CD14-positive monocyte (primary cell): Measurements from ENCODE around the gene TRIM61. TPM values are rescaled to one million over a fixed set of nuclear protein-coding genes. Genes with fewer than 3 reads are reported as not detected.

Experiments used
- DNase-seq, 3 donors: peaks; one replicate each; pipeline ENCODE4 v3.0.0-alpha.2; 2011 to 2022
- H2AFZ ChIP-seq: 2 replicates; pipeline ENCODE4 v1.6.0; 2012; ENCODE audit warnings: mild to moderate bottlenecking, low read depth, low read length, inconsistent platforms; ENCODE audit not compliant: insufficient read depth, poor library complexity, severe bottlenecking
- H3K27ac ChIP-seq, 2 donors: 1 replicate in 1 of 2; 2 replicates in 1 of 2; pipeline ENCODE4 v1.5.1; 2012 to 2013; ENCODE audit warnings: low read length in 2 of 2, control low read depth in 1 of 2, inconsistent platforms in 1 of 2, low read depth in 1 of 2, mild to moderate bottlenecking in 1 of 2
- H3K27me3 ChIP-seq, 2 donors: one replicate each; pipeline versions ENCODE4 v1.6.0 to v1.6.1; 2011 to 2013; ENCODE audit warnings: low read length in 2 of 2; ENCODE audit not compliant: control insufficient read depth in 2 of 2, insufficient read depth in 2 of 2
- H3K36me3 ChIP-seq, 2 donors: replicated peaks in 1 of 2; 1 replicate in 1 of 2; 2 replicates in 1 of 2; pipeline versions ENCODE4 v1.5.1 to v1.6.1; 2012 to 2013; ENCODE audit warnings: low read length in 2 of 2, control low read depth in 1 of 2, inconsistent platforms in 1 of 2, mild to moderate bottlenecking in 1 of 2; ENCODE audit not compliant: insufficient read depth in 2 of 2, control insufficient read depth in 1 of 2
- H3K4me1 ChIP-seq, 2 donors: 1 replicate in 1 of 2; 2 replicates in 1 of 2; pipeline versions ENCODE4 v1.5.1 to v1.6.1; 2012 to 2013; ENCODE audit warnings: low read length in 2 of 2, control low read depth in 1 of 2, inconsistent platforms in 1 of 2, mild to moderate bottlenecking in 1 of 2, moderate library complexity in 1 of 2; ENCODE audit not compliant: insufficient read depth in 2 of 2, control insufficient read depth in 1 of 2
- H3K4me2 ChIP-seq: replicated peaks from 2 replicates; pipeline ENCODE3; 2012; ENCODE audit warnings: low read length, moderate library complexity, mild to moderate bottlenecking; ENCODE audit not compliant: poor library complexity, severe bottlenecking; ENCODE audit errors: extremely low read depth
- H3K4me3 ChIP-seq, 3 experiments: fragments of 200-600 bp in 1 of 3; sonication (generic) in 1 of 3; replicated peaks in 1 of 3; 1 replicate in 2 of 3; 2 replicates in 1 of 3; pipeline ENCODE4 v1.5.1; 2011 to 2013; ENCODE audit warnings: low read length in 3 of 3, mild to moderate bottlenecking in 3 of 3, control low read depth in 2 of 3, low read depth in 2 of 3, inconsistent platforms in 1 of 3, moderate library complexity in 1 of 3
- H3K79me2 ChIP-seq: 2 replicates; pipeline ENCODE4 v1.6.0; 2012; ENCODE audit warnings: mild to moderate bottlenecking, control low read depth, inconsistent platforms, low read length, moderate library complexity; ENCODE audit not compliant: insufficient read depth
- H3K9ac ChIP-seq: 2 replicates; pipeline ENCODE4 v1.6.0; 2017; ENCODE audit warnings: low read length, mild to moderate bottlenecking; ENCODE audit not compliant: insufficient read depth, poor library complexity, severe bottlenecking
- H3K9me3 ChIP-seq, 2 donors: replicated peaks in 1 of 2; 1 replicate in 1 of 2; 2 replicates in 1 of 2; pipeline versions ENCODE4 v1.5.1 to v1.6.1; 2012 to 2013; ENCODE audit warnings: low read length in 2 of 2, control low read depth in 1 of 2; ENCODE audit not compliant: control insufficient read depth in 1 of 2, insufficient read depth in 1 of 2
- H4K20me1 ChIP-seq: 2 replicates; pipeline ENCODE4 v1.6.0; 2012; ENCODE audit warnings: mild to moderate bottlenecking, low read length, control low read depth, moderate library complexity; ENCODE audit not compliant: insufficient read depth
- H3K27ac Mint-ChIP-seq, 7 donors: one replicate each; pipeline ENCODE4 v1.8.0; 2020; ENCODE audit warnings: mild to moderate bottlenecking in 7 of 7, mixed read lengths in 7 of 7, moderate library complexity in 6 of 7, inconsistent platforms in 2 of 7
- H3K27me3 Mint-ChIP-seq, 3 donors: one replicate each; pipeline ENCODE4 v1.8.0; 2021 to 2022; ENCODE audit warnings: low read depth in 3 of 3, mild to moderate bottlenecking in 3 of 3, mixed read lengths in 3 of 3, moderate library complexity in 3 of 3, inconsistent platforms in 1 of 3
- H3K36me3 Mint-ChIP-seq, 2 donors: one replicate each; pipeline ENCODE4 v1.8.0; 2020; ENCODE audit warnings: mixed read lengths in 2 of 2, inconsistent platforms in 1 of 2, mild to moderate bottlenecking in 1 of 2
- H3K4me1 Mint-ChIP-seq: one replicate; pipeline ENCODE4 v1.8.0; 2020; ENCODE audit warnings: mild to moderate bottlenecking, mixed read lengths
- H3K4me3 Mint-ChIP-seq, 2 donors: one replicate each; pipeline ENCODE4 v1.8.0; 2020; ENCODE audit warnings: mild to moderate bottlenecking in 2 of 2, mixed read lengths in 2 of 2, moderate library complexity in 1 of 2
- H3K9me3 Mint-ChIP-seq, 7 donors: one replicate each; pipeline ENCODE4 v1.8.0; 2020 to 2022; ENCODE audit warnings: mixed read lengths in 7 of 7, mild to moderate bottlenecking in 6 of 7, moderate library complexity in 6 of 7, inconsistent platforms in 2 of 7
- CTCF ChIP-seq: fragments of 200-600 bp; IDR thresholded peaks from one replicate; pipeline ENCODE4 v1.8.0; 2022; ENCODE audit warnings: antibody characterized with exemption, mild to moderate bottlenecking
- WGBS: methylation state at CpG from one replicate; pipeline ENCODE4 v1.1.5; 2013; ENCODE audit warnings: missing lambda C conversion rate; ENCODE audit not compliant: insufficient coverage; 5-methylcytosine and 5-hydroxymethylcytosine counted together
- intact Hi-C, 2 donors: fragments of 100-400 bp; cut with micrococcal nuclease; formaldehyde crosslinking; loops; one replicate each; pipeline versions ENCODE4 v1.15.0 to v1.15.1; 2023
- polyA plus RNA-seq, 3 donors: library from polyadenylated mRNA; depleted of rRNA in 1 of 3; unstranded in 2 of 3; stranded (reverse) in 1 of 3; fragments of 300-500 nt in 2 of 3; fragments of >200 nt in 1 of 3; fragmentation: Illumina TruSeq in 2 of 3; gene quantifications; 1 replicate in 2 of 3; 2 replicates in 1 of 3; pipeline ENCODE4 v1.2.3, GENCODE V29; 2012 to 2021

Gene TRIM61
- polyA plus RNA-seq, 3 donors: 0.04 TPM; not detected in 2

DNA sequence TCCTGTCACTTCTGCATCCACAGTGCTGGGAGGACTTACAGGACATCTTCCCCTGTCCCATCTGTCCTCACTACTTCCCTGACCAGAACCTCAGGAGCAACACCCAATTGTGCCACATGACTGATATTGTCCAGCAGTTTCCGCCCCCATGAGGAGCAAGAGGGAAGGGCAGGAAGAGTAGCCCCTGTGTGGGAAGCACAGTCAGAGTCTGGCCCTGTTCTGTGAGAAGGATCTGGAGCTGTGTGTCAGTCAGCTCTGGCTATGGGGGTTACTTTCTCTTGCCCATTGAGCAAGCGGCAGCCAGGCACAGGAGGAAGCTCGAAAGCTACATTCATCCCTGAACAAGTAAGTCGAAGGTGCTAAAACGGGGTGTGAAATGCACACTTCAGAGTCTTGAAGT lies 39.5 kb upstream of the TRIM61 start:
- intact Hi-C loops: no loop called here
- H4K20me1 ChIP-seq: no peaks in the 10 kb centered on the region
- H2AFZ ChIP-seq: no peak overlapping the region
- no peaks in the 10 kb centered on the region for H3K27me3 ChIP-seq
- H3K27ac ChIP-seq: no peak overlapping the region
- no peak for TF ChIP-seq CTCF
- 75% methylated on average over 5 of the region's 5 CpGs for WGBS
- Mint-ChIP-seq H3K27ac (no peak overlapping the region), H3K36me3 (no peaks in the 10 kb centered on the region), H3K27me3 (peaks cover 0 to 4% (median 2%) of the 10 kb centered on the region in 3 donors), H3K4me1 (no peaks in the 10 kb centered on the region), H3K4me3 (no peak overlapping the region), H3K9me3 (peaks cover 0 to 4% (median 1%) of the 10 kb centered on the region in 7 donors)
- H3K4me2 ChIP-seq: no peak overlapping the region
- H3K4me3 ChIP-seq: no peak overlapping the region
- no peaks in the 10 kb centered on the region for H3K9me3 ChIP-seq
- no peaks in the 10 kb centered on the region for H3K36me3 ChIP-seq
- no peaks in the 10 kb centered on the region for H3K4me1 ChIP-seq
- H3K9ac ChIP-seq: no peak overlapping the region
- H3K79me2 ChIP-seq: no peaks in the 10 kb centered on the region
- DNase-seq: no peak

DNA sequence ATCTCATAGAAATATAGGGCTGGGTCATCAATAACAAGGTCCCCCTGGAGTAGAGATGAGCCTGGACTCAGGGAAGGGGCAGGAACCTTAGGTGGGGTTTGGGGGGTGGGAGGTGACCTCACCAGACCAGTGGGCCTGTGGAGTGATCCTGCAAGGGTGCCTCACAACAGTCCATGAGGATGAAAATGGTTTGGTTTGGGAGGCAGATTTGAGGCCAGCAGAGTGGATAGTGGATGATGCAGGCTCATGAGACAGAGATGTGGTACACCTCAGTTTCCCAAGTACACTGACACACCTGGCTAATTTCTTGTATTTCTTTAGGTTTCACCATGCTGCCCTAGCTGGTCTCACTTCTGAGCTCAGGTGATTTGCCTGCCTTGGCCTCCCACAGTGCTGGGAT lies 36.2 kb upstream of the TRIM61 start:
- DNase-seq: no peak
- H3K4me3 Mint-ChIP-seq: no peak overlapping the region
- no peak overlapping the region for H3K9ac ChIP-seq
- H3K36me3 Mint-ChIP-seq: no peaks in the 10 kb centered on the region
- no peak for TF ChIP-seq CTCF
- H3K4me1 Mint-ChIP-seq: no peaks in the 10 kb centered on the region
- no peak overlapping the region for H3K27ac Mint-ChIP-seq
- H3K79me2 ChIP-seq: no peaks in the 10 kb centered on the region
- no peaks in the 10 kb centered on the region for H3K9me3 ChIP-seq
- H3K27me3 ChIP-seq: no peaks in the 10 kb centered on the region
- H3K4me3 ChIP-seq: no peak overlapping the region
- no peak overlapping the region for H3K27ac ChIP-seq
- intact Hi-C loops: no loop called here
- H3K9me3 Mint-ChIP-seq: no peaks in the 10 kb centered on the region
- H3K27me3 Mint-ChIP-seq: peaks cover 1 to 4% (median 2%) of the 10 kb centered on the region in 3 donors
- H3K4me1 ChIP-seq: no peaks in the 10 kb centered on the region
- no peaks in the 10 kb centered on the region for H3K36me3 ChIP-seq
- no peak overlapping the region for H3K4me2 ChIP-seq
- H4K20me1 ChIP-seq: no peaks in the 10 kb centered on the region
- H2AFZ ChIP-seq: no peak overlapping the region
